ENCODE results near the gene CROCC2.

Gene CROCC2

DNA sequence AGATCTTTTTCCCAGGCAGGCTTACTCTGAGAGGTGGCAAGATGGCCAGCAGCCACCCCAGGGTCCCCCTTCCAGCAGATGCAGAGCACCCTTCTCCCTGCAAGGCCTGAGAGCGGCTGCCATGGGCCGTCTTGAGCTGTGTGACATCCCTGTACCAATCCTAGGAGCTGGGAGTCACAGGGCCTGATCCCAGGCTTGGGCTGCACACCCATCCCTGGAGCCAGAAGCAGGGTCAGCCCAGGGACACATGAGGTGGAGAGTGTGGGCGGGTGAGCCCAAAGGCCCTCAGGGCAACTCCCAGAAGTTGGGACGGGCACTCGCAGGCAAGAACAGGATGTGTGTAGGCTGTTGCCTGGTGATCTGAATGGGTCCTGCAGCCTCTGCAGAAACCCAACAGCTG, 40.5 kb downstream of the CROCC2 start:
- DNase-seq: no peak

GRCh38 chr2:240947176-240947575, 41.0 kb downstream of the CROCC2 start:
- DNase-seq: no peak

GRCh38 chr2:240947607-240948006, 41.5 kb downstream of the CROCC2 start:
- DNase-seq: no peak

GRCh38 chr2:240948086-240948485, 42.0 kb downstream of the CROCC2 start:
- DNase-seq: no peak

DNA sequence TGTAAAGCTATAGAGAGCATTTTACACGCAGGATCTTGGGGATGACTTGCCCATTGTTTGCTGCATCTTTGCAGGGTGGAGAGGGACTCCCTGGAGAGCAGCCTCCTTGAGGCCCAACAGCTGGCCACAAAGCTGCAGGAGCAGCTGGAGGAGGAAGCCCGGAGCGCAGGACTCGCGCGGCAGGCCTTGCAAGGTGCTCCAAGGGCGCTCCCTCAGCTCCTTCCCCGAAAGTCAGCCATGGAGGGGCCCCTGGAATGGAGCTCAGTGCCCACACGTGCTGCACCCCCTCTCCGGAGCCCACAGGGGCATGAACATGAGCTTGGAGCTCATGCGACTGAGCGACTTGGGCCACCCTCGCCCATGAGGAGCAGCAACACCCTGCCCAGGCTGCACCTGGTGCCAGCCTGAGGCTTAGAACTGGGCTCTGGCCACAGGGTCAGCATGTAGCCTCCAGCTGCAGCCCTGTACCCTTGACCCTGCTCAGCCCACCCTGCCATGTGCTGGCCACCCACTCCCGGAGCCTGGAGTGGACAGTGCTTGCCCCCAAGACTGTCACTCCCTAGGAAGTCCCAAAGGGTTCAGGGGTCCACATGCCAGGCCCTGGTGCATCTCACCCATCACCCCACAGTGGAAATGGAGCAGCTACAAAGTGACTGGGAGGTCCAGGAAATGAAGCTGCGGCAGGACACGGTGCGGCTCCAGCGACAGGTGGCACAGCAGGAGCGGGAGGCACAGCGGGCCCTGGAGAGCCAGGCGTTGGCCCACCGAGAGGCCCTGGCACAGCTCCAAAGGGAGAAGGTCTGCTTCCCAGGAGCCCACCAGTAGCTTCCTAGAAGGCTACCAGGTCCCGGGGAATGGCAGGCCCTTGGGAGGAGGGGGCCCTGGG, 43.0 kb downstream of the CROCC2 start:
- DNase-seq: no peak

DNA sequence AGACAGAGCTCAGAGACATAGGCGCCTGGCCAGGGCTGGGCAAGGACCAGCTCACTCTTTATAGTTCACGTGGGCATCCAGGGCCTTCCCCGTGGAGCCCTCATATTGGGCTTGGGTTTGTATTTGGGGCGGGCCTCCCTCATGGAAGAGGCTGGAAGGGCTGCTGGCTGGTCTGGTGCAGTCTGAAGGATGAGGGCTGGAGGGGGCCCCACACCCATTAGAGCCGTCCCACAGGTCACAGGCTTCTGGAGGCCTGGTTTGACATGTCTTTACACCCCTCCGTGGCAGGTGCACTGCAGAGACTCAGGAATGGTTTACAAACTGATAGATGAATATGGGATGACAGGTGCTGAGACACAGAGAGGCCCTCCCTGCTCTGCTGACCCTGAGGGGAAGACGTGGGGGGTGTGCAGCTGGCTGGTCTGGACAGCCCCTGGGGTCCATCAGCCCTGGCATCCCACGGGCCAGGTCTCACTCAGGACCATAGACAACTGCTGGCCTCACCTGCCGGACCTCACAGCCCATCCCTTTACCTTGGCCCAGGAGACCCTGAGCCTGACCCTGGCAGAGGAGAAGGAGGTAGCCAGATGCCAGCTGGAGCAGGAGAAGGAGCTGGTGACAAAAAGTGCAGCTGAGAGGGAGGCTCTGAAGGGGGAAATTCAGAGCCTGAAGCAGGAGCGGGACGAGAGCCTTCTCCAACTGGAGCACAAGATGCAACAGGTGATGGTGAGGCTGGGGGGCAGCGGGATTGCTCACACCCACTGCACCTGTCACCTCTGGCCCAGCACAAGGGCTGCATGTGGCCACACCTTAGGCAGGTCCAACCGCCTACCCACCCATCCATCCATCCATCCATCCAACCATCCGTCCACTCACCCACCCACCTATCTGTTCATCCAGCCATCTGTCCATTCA, 43.9 kb downstream of the CROCC2 start:
- DNase-seq: no peak

DNA sequence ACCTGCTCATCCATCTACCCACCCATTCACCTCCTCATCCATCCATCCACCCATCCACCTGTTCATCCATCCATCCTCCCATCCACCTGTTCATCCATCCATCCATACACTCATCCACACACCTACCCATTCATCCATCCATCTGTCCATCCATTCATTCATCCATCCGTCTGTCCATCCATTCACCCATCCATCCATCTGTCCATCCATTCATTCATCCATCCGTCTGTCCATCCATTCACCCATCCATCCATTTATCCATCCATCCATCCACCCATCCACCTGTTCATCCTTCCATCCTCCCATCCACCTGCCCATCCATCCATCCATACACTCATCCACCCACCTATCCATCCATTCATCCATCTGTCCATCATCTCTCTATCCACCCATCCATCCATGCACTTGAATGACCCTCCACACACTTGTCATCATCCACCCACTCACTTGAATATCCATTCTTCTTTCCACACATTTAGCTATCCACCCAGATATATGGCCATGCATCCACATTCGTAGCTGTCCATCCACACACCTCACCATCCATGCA, 45.0 kb downstream of the CROCC2 start:
- no peak for DNase-seq

GRCh38 chr2:240952496-240953246, 46.5 kb downstream of the CROCC2 start:
- DNase-seq: no peak

DNA sequence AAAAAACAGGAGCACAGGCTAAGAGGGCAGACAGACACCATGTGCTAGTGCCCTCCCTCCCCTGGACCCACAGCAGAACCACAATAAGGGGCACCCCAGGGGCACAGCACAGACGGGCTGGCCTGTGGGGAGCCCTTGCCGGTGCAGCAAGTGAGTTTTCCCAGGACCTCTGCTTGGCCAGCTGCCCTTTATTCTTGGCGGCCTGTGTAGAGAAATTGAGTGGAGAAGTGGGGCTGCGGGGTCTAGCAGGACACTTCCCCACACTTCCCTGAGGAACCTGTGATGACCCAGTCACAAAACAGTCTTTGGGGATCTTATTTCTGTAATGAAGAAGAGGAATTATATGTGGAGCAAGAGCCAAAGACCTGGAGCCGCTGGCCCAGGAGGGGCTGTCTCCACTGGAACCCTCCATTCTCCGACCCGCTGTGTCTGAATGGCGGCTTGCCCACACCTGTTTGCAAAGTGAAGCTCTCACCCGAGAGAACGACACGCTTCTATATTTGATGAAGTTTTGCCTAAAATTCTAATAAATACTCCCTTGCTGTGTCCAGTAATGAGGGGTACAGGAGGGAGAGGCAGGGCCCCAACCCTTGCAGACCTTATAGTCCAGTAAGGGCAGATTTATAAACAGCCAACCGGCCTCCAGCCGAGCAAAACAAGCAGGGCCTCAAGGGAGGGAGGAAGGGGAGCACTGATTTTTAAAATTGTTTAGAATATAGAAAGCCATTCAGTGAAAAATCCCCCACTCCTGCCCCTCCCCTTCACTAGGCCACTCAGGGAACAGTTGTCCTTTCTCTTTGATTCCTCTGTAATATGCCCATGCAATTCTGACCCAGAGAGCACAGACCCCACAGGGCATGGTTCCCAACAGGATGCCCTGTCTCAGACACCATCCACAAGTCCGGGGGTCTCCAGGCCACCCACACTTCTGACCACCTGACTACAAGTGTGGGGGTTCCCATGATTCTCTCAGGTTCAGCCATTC, 47.6 kb downstream of the CROCC2 start:
- no peak for DNase-seq

DNA sequence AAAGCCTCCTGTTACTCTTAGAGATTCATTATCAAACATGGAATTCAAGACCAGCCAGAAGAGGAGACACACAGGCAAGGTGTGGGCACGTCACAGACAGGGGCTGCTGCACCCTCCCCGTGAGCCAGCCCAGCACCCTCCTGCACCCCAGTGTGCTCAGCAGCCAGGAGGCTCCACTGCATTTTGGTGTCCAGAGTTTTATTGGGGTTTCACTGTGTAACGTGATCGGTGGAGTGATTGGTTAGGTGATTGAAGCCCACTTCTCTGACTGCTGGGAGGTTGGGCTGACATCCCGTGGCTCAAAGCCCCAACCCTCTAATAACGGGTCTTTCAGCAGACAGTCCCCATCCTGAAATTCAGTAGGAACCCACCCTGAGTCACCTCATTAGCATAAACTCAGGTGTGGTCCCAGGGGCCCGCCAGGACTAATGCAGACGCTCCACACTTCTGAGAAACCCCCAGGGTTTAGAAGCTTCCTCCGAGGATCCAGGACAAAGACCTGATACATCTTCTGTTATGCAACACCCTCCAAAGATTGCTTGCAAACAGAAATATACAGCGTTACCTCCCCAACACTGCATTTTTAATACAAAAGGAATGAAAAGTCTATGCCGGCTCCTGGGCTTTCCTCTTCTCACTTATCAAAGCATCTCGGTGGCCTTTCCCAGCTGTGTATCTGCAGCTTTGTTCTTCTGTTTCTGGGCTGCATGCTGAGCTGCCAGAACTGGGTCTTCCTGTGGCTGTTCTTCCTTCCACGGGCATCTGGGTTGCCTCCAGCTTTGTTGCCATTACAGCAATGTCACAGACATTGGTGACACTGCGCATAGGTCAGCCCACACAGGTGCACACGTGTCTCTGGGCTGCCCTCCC, 48.5 kb downstream of the CROCC2 start:
- DNase-seq: no peak

DNA sequence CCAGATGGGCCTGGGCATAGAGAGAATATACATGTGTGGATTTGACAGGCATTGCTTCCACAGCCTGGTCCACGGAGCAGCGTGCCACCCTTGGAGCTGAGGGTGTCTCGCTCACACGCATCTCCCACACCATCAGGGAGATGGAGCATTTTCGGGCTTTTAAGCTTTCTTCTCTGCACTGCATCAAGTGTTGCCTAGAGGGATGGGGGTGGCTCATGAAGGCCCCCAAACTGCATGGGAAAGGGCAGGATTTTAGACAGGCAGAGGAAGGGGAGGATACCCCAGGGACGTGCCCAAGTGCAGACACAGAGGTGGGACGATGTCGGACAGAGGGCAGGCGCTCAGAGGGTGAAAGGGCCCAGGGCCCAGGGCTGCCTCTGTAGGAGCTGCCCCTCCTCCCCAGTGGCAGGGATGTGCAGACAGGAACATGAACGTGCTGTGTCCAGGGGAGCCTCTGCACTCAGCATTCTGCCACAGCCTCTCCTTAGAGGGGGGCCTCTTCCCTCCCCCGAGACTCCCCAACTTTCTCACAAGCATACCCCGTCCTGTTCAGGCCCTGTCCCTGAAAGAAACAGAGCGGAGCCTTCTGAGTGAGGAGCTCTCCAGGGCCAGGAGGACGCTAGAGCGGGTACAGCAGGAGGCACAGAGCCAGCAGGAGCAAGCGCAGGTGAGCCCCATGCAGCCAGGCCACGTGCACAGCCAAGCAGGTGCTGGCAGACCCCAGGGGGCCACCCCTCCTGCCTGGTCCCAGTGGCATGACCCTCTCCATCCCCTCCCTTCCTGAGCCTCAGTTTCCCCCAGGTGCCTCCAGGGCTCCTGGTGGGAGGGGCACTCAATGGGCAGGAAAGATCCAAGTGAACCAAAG, 49.4 kb downstream of the CROCC2 start:
- no peak for DNase-seq

GRCh38 chr2:240956171-240956934, 50.2 kb downstream of the CROCC2 start:
- DNase-seq: no peak

DNA sequence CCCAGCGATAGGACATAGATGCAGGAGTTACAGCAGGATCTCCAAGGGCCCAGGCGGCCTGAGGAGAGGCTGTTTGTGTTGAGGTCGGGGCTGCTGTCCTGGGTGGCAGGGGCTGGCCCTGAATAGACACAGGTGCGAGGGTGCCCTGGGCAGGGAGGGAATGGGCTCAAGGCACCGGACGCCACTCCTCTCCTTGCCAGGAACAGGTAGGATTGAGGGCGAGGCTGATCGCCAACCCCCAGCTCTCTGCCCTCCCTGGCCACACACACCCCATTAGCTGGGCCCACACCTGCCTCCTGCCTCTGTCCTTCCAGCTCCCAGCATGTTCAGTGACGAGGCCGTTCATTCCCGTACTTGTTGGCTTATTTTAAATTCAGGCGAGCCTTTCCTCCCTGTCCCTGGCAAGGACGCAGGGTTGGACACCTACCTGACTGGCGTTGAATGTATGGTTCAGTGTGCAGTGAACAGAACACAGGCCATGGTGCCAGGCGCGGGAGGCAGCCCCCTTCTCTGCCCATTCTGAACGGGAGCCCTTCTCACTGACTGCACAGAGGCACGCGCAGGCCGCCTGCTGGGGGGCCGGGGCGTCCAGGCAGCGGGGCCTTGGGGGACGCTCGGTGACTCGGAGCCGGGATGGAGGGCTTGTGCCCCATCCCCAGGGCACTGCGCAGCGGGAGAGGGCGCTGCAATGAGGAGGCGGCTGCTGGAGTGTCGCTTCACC, 51.0 kb downstream of the CROCC2 start:
- no peak for DNase-seq

DNA sequence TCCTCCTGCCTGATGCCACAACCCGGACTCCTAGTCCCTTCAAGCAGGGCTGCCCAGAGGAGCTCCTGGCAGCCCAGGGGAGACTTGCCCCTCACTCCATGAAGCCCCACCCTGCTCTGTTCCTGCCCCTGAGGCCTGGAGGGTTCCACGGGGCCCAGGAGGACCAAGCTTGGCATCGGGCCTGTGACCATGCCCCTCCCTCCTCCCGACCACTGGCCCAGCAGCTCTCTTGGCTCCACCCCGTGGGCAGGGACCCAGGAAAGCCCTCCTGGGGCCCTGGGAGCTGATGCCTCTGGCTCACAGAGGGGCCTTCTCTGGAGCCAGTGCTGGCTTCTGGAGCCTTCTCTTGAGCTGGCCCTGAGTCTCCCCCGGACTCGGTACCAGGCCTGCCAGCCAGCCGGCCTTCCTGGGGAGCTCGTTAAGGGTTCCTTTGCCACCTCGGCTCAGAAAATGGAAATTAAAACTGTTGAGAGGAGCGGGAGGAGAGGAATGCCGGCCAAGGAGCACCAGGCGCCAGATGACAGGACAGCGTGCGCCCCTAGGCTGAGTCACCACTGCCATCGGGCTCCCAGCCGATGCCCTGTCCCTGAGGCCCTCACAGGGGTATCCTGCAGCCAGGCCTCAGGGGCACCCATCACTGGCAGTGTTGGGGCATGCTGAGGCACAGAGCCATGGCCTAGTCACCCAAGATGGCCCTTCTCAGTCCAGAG, 51.7 kb downstream of the CROCC2 start:
- DNase-seq: no peak

GRCh38 chr2:240958366-240959213, 52.5 kb downstream of the CROCC2 start:
- no peak for DNase-seq

DNA sequence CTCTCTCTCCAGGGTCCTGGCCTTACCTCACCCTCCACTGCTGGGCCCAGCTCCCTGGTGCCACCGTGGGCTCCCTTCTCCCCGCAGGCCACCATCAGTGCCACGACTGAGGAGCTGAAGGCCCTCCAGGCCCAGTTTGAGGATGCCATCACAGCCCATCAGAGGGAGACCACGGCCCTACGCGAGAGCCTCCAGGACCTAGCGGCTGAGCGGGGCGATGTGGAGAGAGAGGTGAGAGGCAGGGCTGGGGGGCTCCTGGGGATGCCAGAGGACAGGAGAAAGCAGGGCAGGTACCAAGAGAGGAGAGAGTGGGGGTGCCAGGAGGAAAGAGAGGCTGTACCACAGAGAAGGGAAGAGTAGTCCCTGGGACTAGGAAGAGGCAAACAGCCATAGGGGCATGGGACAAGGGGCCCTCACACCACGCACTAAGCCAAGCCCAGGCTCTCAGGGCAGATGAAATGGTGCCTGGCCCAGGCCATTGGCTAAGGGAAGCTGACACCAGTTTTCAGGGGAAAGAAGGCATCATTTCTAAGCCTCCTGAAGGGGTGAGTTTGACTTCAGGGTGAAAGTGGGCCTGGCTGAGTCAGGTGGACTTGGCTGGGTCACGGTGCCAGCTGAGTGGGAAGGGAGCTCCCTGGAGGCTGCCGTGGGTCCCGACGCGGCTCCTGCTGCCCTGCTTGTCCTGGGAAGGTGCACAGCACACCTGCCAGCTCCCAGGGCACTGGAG, 53.2 kb downstream of the CROCC2 start:
- DNase-seq: no peak

Data from activated CD4-positive, alpha-beta T cell treated with anti-CD3 and anti-CD28 coated beads, Interleukin-2, amount 50 U/mL, for 1 hour (primary cell).